ENCODE data around the gene ZNF329. TPM values are rescaled to one million over a fixed set of nuclear protein-coding genes. Genes with fewer than 3 reads are reported as not detected.
A peak's percentile ranks its signal among the peaks of the same experiment; 100 is the strongest.

Gene ZNF329
- polyA plus RNA-seq, 2 of the 4 experiments (the other 2 are of a cell fraction) = 2.7 to 5.7 TPM

DNA sequence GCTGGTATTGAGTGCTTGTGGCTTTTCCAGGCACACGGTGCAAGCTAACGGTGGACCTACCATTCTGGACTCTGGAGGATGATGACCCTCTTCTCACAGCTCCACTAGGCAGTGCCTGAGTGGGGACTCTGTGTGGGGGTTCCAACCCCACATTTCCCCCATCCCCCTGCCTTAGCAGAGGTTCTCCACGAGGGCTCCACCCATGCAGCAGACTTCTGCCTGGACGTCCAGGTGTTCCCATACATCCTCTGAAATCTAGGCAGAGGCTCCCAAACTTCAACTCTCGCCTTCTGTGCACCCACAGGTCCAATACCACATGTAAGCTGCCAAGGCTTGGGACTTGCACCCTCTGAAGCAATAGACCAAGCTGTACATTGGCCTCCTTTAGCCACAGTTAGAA, 27.2 kb downstream of the ZNF329 start:
- 12% methylated on average over 5 of the region's 5 CpGs for WGBS (ENCODE audit: missing lambda C conversion rate)
- TF ChIP-seq GATA3 (IDR thresholded peaks at IDR 0.05; ENCODE audit: borderline replicate concordance) = no peak
- peak; percentile 17 for TF ChIP-seq ZFP36 (IDR thresholded peaks at IDR 0.05; ENCODE audit: borderline replicate concordance, partially characterized antibody)
- Histone ChIP-seq H3K9me3 (peaks cover 89% of the 10 kb centered on the region), H3K4me3 (no peak overlapping the region), H3K27ac (no peak overlapping the region), H3K4me1 (no peaks in the 10 kb centered on the region), H3K4me2 (no peak overlapping the region)
- no peak for DNase-seq (ENCODE audit: low read depth in 1 of 2, low spot score in 1 of 2)
- no peak for ATAC-seq
- ChIA-PET CTCF (no interaction called here), POLR2A (no interaction called here)
- FAIRE-seq = no peak

DNA sequence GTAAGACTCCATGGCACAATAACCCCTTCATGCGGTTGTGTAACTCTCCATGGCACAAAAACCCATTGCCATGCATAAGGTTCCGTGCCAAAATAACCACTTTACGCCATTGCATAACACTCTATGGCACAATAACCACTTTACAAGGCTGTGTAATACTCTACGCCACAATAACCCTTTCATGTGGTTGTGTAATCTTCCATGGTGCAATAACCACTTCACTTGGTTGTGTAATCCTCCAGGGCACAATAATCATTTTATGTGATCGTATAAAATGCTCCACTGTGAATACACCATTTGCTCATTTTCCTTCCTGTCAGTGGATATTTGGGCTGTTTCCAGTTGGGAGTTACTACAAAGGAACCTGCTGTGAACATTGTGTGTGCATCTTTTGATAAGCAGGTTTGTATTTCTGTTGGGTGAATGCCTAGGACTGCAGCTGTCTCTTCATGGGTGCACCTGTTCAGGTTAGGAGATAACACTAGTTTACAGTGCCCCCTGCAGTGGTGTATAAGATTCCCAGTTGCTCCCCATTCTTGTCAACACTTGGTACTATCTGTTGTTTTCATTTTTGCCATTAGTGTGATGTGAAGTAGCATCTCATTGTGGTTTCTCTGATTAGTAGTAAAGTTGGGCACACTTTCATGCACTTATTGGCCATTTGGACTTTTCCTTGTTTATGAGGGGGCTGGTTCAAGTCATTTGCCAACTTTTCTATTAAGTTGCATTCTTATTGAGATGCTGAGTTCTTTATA, 31.4 kb downstream of the ZNF329 start:
- Histone ChIP-seq H3K27ac (no peak overlapping the region), H3K9me3 (peaks cover 90% of the 10 kb centered on the region), H3K4me1 (no peaks in the 10 kb centered on the region), H3K4me2 (no peak overlapping the region), H3K4me3 (no peak overlapping the region)
- TF ChIP-seq ZFP36 (IDR thresholded peaks at IDR 0.05; ENCODE audit: borderline replicate concordance, partially characterized antibody) = peak; percentile 45
- TF ChIP-seq EP300 (IDR thresholded peaks at IDR 0.05) = no peak
- TF ChIP-seq CEBPB (IDR thresholded peaks at IDR 0.05) = peak in 1 of 2 experiments; percentile 43; a peak in 1 of 4 replicates
- no peak for FAIRE-seq
- POLR2A ChIA-PET = no interaction called here
- DNase-seq (ENCODE audit: low read depth in 1 of 2, low spot score in 1 of 2) = no peak
- ATAC-seq = no peak
- CTCF ChIA-PET = no interaction called here
- 27% methylated on average over 5 of the region's 5 CpGs for WGBS (ENCODE audit: missing lambda C conversion rate)

DNA sequence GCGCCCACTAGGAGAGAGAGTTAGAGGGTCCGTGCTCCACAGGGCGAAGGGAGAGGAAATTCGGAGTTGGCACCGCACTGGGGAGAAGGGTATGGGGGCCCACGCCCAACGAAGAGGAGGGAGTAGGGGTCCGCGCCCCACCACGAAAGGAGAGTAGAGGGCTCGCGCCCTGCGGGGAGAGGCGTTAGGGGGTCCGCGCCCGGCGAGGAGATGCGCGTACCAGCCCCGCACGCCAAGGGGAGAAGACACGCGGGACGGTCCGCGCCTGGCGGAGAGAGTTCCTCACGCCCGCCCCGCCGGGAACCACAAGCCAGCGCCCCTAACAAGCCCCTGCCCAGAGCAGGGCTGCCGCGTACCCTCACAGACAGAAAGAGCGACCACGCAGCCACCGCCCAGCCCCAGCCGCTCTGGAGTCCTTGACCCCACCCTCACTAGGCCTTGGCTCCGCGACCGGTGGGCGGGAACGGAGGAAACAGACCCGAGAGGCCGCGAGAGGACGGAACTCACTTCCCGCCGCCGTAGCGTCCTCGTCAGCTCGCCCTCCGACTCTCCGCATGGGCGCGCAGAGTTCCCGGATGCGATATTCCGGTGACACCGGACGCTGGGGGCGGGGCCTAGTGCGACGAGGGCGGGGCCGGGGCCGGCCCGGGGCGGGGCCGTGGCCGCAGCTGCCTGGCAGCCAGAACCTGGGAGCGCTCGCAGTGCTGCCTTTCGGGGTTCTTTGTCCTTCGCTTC, 32.6 kb downstream of the ZNF329 start:
- DNase-seq (ENCODE audit: low read depth in 1 of 2, low spot score in 1 of 2) (no peak), FAIRE-seq (no peak), ATAC-seq (no peak)
- Histone ChIP-seq H3K4me1 (no peaks in the 10 kb centered on the region), H3K9me3 (peaks cover 88% of the 10 kb centered on the region), H3K27ac (no peak overlapping the region), H3K4me2 (no peak overlapping the region), H3K4me3 (no peak overlapping the region)
- TF ChIP-seq HDAC2 (IDR thresholded peaks at IDR 0.05) = no peak
- no peak for TF ChIP-seq FOSL2 (IDR thresholded peaks at IDR 0.05)
- TF ChIP-seq FOSL2 (CRISPR knock-in tag; IDR thresholded peaks at IDR 0.05) = no peak
- TF ChIP-seq CHD4 (IDR thresholded peaks at IDR 0.05; ENCODE audit: borderline replicate concordance) = no peak
- no peak for TF ChIP-seq RFX5 (IDR thresholded peaks at IDR 0.05)
- TF ChIP-seq CEBPB (IDR thresholded peaks at IDR 0.05) = no peak
- no peak for TF ChIP-seq KDM1A (IDR thresholded peaks at IDR 0.05; ENCODE audit: low read depth)
- TF ChIP-seq CBX2 (IDR thresholded peaks at IDR 0.05; ENCODE audit: borderline replicate concordance, low read depth) = no peak
- ChIA-PET CTCF (no interaction called here), POLR2A (no interaction called here)
- 65% methylated on average over 53 of the region's 77 CpGs for WGBS (ENCODE audit: missing lambda C conversion rate)

DNA sequence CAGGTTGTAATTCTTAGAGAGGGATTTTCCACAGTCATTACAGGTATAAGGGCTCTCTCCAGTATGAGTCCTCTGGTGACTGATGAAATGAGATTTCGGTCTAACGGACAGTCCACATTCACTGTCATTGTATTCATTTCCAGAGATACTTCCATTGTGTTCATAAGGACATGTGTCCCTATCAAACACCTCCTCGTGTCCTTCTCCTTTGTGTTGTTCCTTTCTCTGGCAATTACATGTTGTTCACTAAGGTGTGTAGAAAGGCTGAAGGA, 42.1 kb downstream of the ZNF329 start:
- CTCF ChIA-PET = interaction anchor here (1.9 kb wide), 1 partner anchor 8 kb away, joined by 5 read pairs; no protein-coding TSS in a partner anchor
- Histone ChIP-seq H3K4me3 (no peak overlapping the region), H3K4me1 (no peaks in the 10 kb centered on the region), H3K27ac (no peak overlapping the region), H3K4me2 (no peak overlapping the region), H3K9me3 (peaks cover 87% of the 10 kb centered on the region)
- TF ChIP-seq RAD21 (conservative IDR thresholded peaks at IDR 0.05 in 1 of 2, IDR thresholded peaks at IDR 0.05 in 1 of 2) (no peak), POLR2AphosphoS2 (conservative IDR thresholded peaks at IDR 0.05; ENCODE audit: low read length) (no peak), HEYL (CRISPR knock-in tag; IDR thresholded peaks at IDR 0.05) (no peak), CBX2 (IDR thresholded peaks at IDR 0.05; ENCODE audit: borderline replicate concordance, low read depth) (no peak), ZFP36 (IDR thresholded peaks at IDR 0.05; ENCODE audit: borderline replicate concordance, partially characterized antibody) (no peak), EHF (CRISPR knock-in tag; IDR thresholded peaks at IDR 0.05) (no peak), USF2 (IDR thresholded peaks at IDR 0.05) (no peak), HOXA7 (CRISPR knock-in tag; IDR thresholded peaks at IDR 0.05) (no peak), ATOH8 (CRISPR knock-in tag; IDR thresholded peaks at IDR 0.05; ENCODE audit: low read depth) (no peak), NFE2L2 (conservative IDR thresholded peaks at IDR 0.05; ENCODE audit: low read length) (no peak), ZC3H11A (IDR thresholded peaks at IDR 0.05) (no peak), MAZ (IDR thresholded peaks at IDR 0.05; ENCODE audit: borderline replicate concordance, low read depth, low read length) (no peak), TFCP2L1 (CRISPR knock-in tag; IDR thresholded peaks at IDR 0.05) (no peak)
- peak; percentile 39 for FAIRE-seq
- 46% methylated on average over 3 of the region's 3 CpGs for WGBS (ENCODE audit: missing lambda C conversion rate)
- DNase-seq (ENCODE audit: low read depth in 1 of 2, low spot score in 1 of 2) = no peak
- POLR2A ChIA-PET = no interaction called here
- ATAC-seq = no peak
